Measurements from ENCODE around the gene DISP3. TPM values are rescaled to one million over a fixed set of nuclear protein-coding genes. Genes with fewer than 3 reads are reported as not detected.

The DISP3 gene
- total RNA-seq, 4 donors from 2014 or later = 0.19 TPM; not detected in 3

- no peak overlapping the region for H3K27ac ChIP-seq
- H3K36me3 ChIP-seq = no peaks in the 10 kb centered on the region
- H3K4me3 ChIP-seq = no peak overlapping the region
- no peak for ATAC-seq
- peaks cover 96% of the 10 kb centered on the region for H3K27me3 ChIP-seq
- TF ChIP-seq CTCF (IDR thresholded peaks at IDR 0.05) = no peak
- no peak for TF ChIP-seq POLR2AphosphoS5 (IDR thresholded peaks at IDR 0.05)
- no peak for TF ChIP-seq POLR2A (IDR thresholded peaks at IDR 0.05)
- no peak for TF ChIP-seq EP300 (IDR thresholded peaks at IDR 0.05)
- no peaks in the 10 kb centered on the region for H3K4me1 ChIP-seq
- H3K9me3 ChIP-seq = no peaks in the 10 kb centered on the region
- 70% methylated on average over 1 of the region's 5 CpGs; no CpG with 5 or more reads in 1 of the 2 donors for WGBS, 2 donors (ENCODE audit: low coverage in 1 of 2)
Measured at GRCh38 chr1:11450310-11450709, 28.6 kb upstream of the DISP3 start.

GRCh38 chr1:11453742-11454491, 25.0 kb upstream of the DISP3 start:
- ATAC-seq = no peak
- Histone ChIP-seq H3K27ac (no peak overlapping the region), H3K36me3 (no peaks in the 10 kb centered on the region), H3K4me1 (no peaks in the 10 kb centered on the region), H3K4me3 (no peak overlapping the region), H3K27me3 (peaks cover 98% of the 10 kb centered on the region), H3K9me3 (no peaks in the 10 kb centered on the region)
- WGBS, 2 donors (ENCODE audit: low coverage in 1 of 2) = 31 to 41% methylated on average over 18 to 26 of the region's 27 CpGs
- no peak for TF ChIP-seq POLR2A (IDR thresholded peaks at IDR 0.05)
- TF ChIP-seq CTCF (IDR thresholded peaks at IDR 0.05) = no peak
- TF ChIP-seq POLR2AphosphoS5 (IDR thresholded peaks at IDR 0.05) = no peak
- no peak for TF ChIP-seq EP300 (IDR thresholded peaks at IDR 0.05)

- H3K4me3 ChIP-seq = no peak overlapping the region
- no peaks in the 10 kb centered on the region for H3K9me3 ChIP-seq
- H3K4me1 ChIP-seq = no peaks in the 10 kb centered on the region
- H3K27me3 ChIP-seq = peaks cover 100% of the 10 kb centered on the region
- ATAC-seq = no peak
- no peak overlapping the region for H3K27ac ChIP-seq
- 0% methylated on average over 1 of the region's 11 CpGs; no CpG with 5 or more reads in 1 of the 2 donors for WGBS, 2 donors (ENCODE audit: low coverage in 1 of 2)
- no peaks in the 10 kb centered on the region for H3K36me3 ChIP-seq
- TF ChIP-seq POLR2AphosphoS5 (IDR thresholded peaks at IDR 0.05) (no peak), EP300 (IDR thresholded peaks at IDR 0.05) (no peak), CTCF (IDR thresholded peaks at IDR 0.05) (no peak), POLR2A (IDR thresholded peaks at IDR 0.05) (no peak)
Measured at GRCh38 chr1:11455967-11456570, 22.9 kb upstream of the DISP3 start.

- H3K27me3 ChIP-seq = peaks cover 100% of the 10 kb centered on the region
- no peak for ATAC-seq
- no peaks in the 10 kb centered on the region for H3K9me3 ChIP-seq
- WGBS, 2 donors (ENCODE audit: low coverage in 1 of 2) = 79% methylated on average over 4 of the region's 4 CpGs; no CpG with 5 or more reads in 1 of the 2 donors
- no peak overlapping the region for H3K27ac ChIP-seq
- H3K4me3 ChIP-seq = no peak overlapping the region
- no peaks in the 10 kb centered on the region for H3K36me3 ChIP-seq
- H3K4me1 ChIP-seq = no peaks in the 10 kb centered on the region
- TF ChIP-seq POLR2A (IDR thresholded peaks at IDR 0.05) = no peak
- no peak for TF ChIP-seq CTCF (IDR thresholded peaks at IDR 0.05)
- TF ChIP-seq POLR2AphosphoS5 (IDR thresholded peaks at IDR 0.05) = no peak
- no peak for TF ChIP-seq EP300 (IDR thresholded peaks at IDR 0.05)
Measured at GRCh38 chr1:11456965-11457364, 22.0 kb upstream of the DISP3 start.
